ENCODE measurements around the gene ACTR5. TPM values are rescaled to one million over a fixed set of nuclear protein-coding genes. Genes with fewer than 3 reads are reported as not detected.

The ACTR5 gene
- total RNA-seq, 1 experiment from 2014 or later, result 14.1 TPM

DNA sequence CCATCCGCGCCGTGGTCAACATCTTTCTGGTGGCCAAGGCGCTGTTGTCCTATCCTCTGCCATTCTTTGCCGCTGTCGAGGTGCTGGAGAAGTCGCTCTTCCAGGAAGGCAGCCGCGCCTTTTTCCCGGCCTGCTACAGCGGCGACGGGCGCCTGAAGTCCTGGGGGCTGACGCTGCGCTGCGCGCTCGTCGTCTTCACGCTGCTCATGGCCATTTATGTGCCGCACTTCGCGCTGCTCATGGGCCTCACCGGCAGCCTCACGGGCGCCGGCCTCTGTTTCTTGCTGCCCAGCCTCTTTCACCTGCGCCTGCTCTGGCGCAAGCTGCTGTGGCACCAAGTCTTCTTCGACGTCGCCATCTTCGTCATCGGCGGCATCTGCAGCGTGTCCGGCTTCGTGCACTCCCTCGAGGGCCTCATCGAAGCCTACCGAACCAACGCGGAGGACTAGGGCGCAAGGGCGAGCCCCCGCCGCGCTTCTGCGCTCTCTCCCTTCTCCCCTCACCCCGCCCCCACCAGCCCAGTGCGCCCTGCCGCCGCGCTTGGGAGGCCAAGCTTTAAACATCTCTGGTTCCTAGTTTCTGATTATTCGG is 20.0 kb upstream of the ACTR5 start:
- Mint-ChIP-seq H3K27ac (no peak overlapping the region), H3K9me3 (peaks cover 4 to 7% of the 10 kb centered on the region in 2 experiments; a peak in 4 of 5 replicates), H3K36me3 (ENCODE audit: insufficient read depth in 1 of 3, low read depth in 3 of 3) (peaks cover 0 to 2% (median 0%) of the 10 kb centered on the region in 3 experiments; a peak in 1 of 7 replicates), H3K27me3 (ENCODE audit: low read depth) (peaks cover 99% of the 10 kb centered on the region), H3K4me3 (peak overlapping the region; percentile 53 to 78), H3K4me1 (peaks cover 54 to 64% of the 10 kb centered on the region in 2 experiments)
- H3K18ac ChIP-seq (ENCODE audit: insufficient read length, low read depth, low read length), result peak overlapping the region; percentile 1
- DNase-seq, result peak; percentile 66
- H4K8ac ChIP-seq (replicated peaks; ENCODE audit: insufficient read length, low read depth, low read length), result no peak overlapping the region
- no peak overlapping the region for H4K91ac ChIP-seq (ENCODE audit: insufficient read length, low read depth, low read length)
- no peak overlapping the region for H3K4ac ChIP-seq (ENCODE audit: low read depth, low read length)
- H2BK15ac ChIP-seq (ENCODE audit: low read depth, low read length), result no peak overlapping the region
- peaks cover 34% of the 10 kb centered on the region for H3K23me2 ChIP-seq (ENCODE audit: insufficient read length, low read depth, low read length, poor library complexity, severe bottlenecking)
- no peaks in the 10 kb centered on the region for H4K20me1 ChIP-seq (ENCODE audit: control insufficient read depth, insufficient read depth, insufficient read length)
- no CpG with 5 or more reads among the region's 56 CpGs for WGBS (ENCODE audit: extremely low coverage, insufficient read length, low lambda C conversion rate)
- no peaks in the 10 kb centered on the region for H3K79me2 ChIP-seq (ENCODE audit: insufficient read depth, low read length)
- H2BK20ac ChIP-seq (ENCODE audit: low read depth, low read length, poor library complexity, severe bottlenecking), result no peak overlapping the region
- H3T11ph ChIP-seq (ENCODE audit: low read length), result no peak overlapping the region
- H3K27ac ChIP-seq (ENCODE audit: insufficient read length, low read depth, low read length), result no peak overlapping the region
- no peak overlapping the region for H2BK5ac ChIP-seq (ENCODE audit: insufficient read length, low read length)
- no peak overlapping the region for H3K14ac ChIP-seq (ENCODE audit: insufficient read depth, low read length)
- no peaks in the 10 kb centered on the region for H3K79me1 ChIP-seq (ENCODE audit: insufficient read depth, low read depth, low read length, poor library complexity, severe bottlenecking)
- H3K56ac ChIP-seq (ENCODE audit: insufficient read length, low read depth, low read length), result no peak overlapping the region
- peaks cover 68% of the 10 kb centered on the region for H3K27me3 ChIP-seq (ENCODE audit: insufficient read depth, low read length)
- no peak overlapping the region for H2AFZ ChIP-seq (ENCODE audit: low read length)
- H2BK120ac ChIP-seq (ENCODE audit: low read depth, low read length, poor library complexity, severe bottlenecking), result no peak overlapping the region
- H2BK12ac ChIP-seq (ENCODE audit: insufficient read length, low read depth, low read length), result no peak overlapping the region
- no peak overlapping the region for H4K5ac ChIP-seq (ENCODE audit: insufficient read length, low read depth, low read length)
- H3K23ac ChIP-seq (ENCODE audit: insufficient read length, low read depth, low read length), result no peak overlapping the region
- H2AK5ac ChIP-seq (ENCODE audit: insufficient read length, low read length), result no peak overlapping the region
- no peak overlapping the region for H3K9ac ChIP-seq (ENCODE audit: extremely low read depth, insufficient read length, low read length)
- TF ChIP-seq, protein P1, sequence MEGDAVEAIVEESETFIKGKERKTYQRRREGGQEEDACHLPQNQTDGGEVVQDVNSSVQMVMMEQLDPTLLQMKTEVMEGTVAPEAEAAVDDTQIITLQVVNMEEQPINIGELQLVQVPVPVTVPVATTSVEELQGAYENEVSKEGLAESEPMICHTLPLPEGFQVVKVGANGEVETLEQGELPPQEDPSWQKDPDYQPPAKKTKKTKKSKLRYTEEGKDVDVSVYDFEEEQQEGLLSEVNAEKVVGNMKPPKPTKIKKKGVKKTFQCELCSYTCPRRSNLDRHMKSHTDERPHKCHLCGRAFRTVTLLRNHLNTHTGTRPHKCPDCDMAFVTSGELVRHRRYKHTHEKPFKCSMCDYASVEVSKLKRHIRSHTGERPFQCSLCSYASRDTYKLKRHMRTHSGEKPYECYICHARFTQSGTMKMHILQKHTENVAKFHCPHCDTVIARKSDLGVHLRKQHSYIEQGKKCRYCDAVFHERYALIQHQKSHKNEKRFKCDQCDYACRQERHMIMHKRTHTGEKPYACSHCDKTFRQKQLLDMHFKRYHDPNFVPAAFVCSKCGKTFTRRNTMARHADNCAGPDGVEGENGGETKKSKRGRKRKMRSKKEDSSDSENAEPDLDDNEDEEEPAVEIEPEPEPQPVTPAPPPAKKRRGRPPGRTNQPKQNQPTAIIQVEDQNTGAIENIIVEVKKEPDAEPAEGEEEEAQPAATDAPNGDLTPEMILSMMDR (conservative IDR thresholded peaks at IDR 0.05), result no peak
- peak overlapping the region; percentile 58 for H3K4me2 ChIP-seq (ENCODE audit: insufficient read depth, insufficient read length, low read length)
- H3K4me1 ChIP-seq (ENCODE audit: insufficient read depth, low read length), result peaks cover 10% of the 10 kb centered on the region; the same call in 1 of the 2 replicates
- H3K9me3 ChIP-seq (ENCODE audit: control insufficient read depth, low read depth, low read length), result no peaks in the 10 kb centered on the region

All from H9 (cell line).